Heart left ventricle (tissue), 13 donors: Measurements from ENCODE around the gene BLOC1S1.

Experiments used
- CTCF ChIP-seq, 12 donors: fragments of 200-600 bp; sonication (generic) in 4 of 12; IDR thresholded peaks; one replicate each; pipeline versions ENCODE4 v1.5.0 to v1.8.0; 2018 to 2022; ENCODE audit warnings: antibody characterized with exemption in 12 of 12, mild to moderate bottlenecking in 5 of 12
- POLR2A ChIP-seq, 2 donors: fragments of 450-650 bp; IDR thresholded peaks; one replicate each; pipeline ENCODE4 v1.6.1; 2017; ENCODE audit warnings: antibody characterized with exemption in 2 of 2, mild to moderate bottlenecking in 2 of 2, moderate library complexity in 2 of 2
- donor health status: ischemic (EF 13 %, LVEDD 7.1; RV severe dilation, severe dysfunction).
- donor health status: DM: no; HTN: yes; CAD: no.
- donor health status: DM: no; HTN: no; CAD: no.
- donor health status: ischemic (EF 25% LVEDD 6.9; RV normal size, moderate dysfunction).
- donor health status: ischemic (EF 25% LVEDD 5.7; RV mildly dilated, moderate dysfunction).
- donor health status: ischemic (EF 35%, LVEDD 5.7; RV mildly dilated, moderate dysfunction).
- donor health status: nonischemic (EF 11% LVEDD 7.7; RV severe dilation, severe dysfunction).
- donor health status: DM: yes; HTN: yes; CAD: no.
- donor health status: PGD.
- donor health status: ischemic (EF 29% LVEDD 5.4; RV normal size, mild dysfunction).
- donor health status: nonischemic (EF 23%, LVEDD 6.1; RV moderate dilation, normal function).

- no peak for TF ChIP-seq CTCF (IDR thresholded peaks at IDR 0.05)
- no peak for TF ChIP-seq POLR2A (IDR thresholded peaks at IDR 0.05)
Measured at GRCh38 chr12:55697686-55698085, 18.2 kb upstream of the BLOC1S1 start.
